Mononuclear cell (primary cell): Measurements from ENCODE around the gene SLC35F5. TPM values are rescaled to one million over a fixed set of nuclear protein-coding genes. Genes with fewer than 3 reads are reported as not detected.
A peak's percentile ranks its signal among the peaks of the same experiment; 100 is the strongest.
"Not testable (repeated sequence)": the region's sequence is repeated elsewhere in the genome, so short reads cannot be mapped to it uniquely, and the experiment has no call there.

Source experiments
- H3K27me3 ChIP-seq: 2 replicates; pipeline ENCODE4 v1.6.0; 2011; ENCODE audit warnings: low read length, control low read depth; ENCODE audit not compliant: insufficient read depth
- H3K4me1 ChIP-seq: 2 replicates; pipeline ENCODE4 v1.5.1; 2011; ENCODE audit warnings: mild to moderate bottlenecking, low read length, control low read depth; ENCODE audit not compliant: insufficient read depth
- H3K4me3 ChIP-seq: 2 replicates; pipeline ENCODE4 v1.5.1; 2011; ENCODE audit warnings: mild to moderate bottlenecking, low read length, moderate library complexity
- H3K9me3 ChIP-seq: 2 replicates; pipeline ENCODE4 v1.5.1; 2011; ENCODE audit warnings: low read depth, mild to moderate bottlenecking, control low read depth, low read length
- total RNA-seq: library from RNA; depleted of rRNA; stranded (reverse); fragments of >200 nt; gene quantifications from one replicate; pipeline ENCODE4 v1.2.3, GENCODE V29; 2012

The SLC35F5 gene, protein sequence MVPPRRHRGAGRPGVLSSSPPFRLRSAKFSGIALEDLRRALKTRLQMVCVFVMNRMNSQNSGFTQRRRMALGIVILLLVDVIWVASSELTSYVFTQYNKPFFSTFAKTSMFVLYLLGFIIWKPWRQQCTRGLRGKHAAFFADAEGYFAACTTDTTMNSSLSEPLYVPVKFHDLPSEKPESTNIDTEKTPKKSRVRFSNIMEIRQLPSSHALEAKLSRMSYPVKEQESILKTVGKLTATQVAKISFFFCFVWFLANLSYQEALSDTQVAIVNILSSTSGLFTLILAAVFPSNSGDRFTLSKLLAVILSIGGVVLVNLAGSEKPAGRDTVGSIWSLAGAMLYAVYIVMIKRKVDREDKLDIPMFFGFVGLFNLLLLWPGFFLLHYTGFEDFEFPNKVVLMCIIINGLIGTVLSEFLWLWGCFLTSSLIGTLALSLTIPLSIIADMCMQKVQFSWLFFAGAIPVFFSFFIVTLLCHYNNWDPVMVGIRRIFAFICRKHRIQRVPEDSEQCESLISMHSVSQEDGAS
- 37.8 TPM for total RNA-seq

DNA sequence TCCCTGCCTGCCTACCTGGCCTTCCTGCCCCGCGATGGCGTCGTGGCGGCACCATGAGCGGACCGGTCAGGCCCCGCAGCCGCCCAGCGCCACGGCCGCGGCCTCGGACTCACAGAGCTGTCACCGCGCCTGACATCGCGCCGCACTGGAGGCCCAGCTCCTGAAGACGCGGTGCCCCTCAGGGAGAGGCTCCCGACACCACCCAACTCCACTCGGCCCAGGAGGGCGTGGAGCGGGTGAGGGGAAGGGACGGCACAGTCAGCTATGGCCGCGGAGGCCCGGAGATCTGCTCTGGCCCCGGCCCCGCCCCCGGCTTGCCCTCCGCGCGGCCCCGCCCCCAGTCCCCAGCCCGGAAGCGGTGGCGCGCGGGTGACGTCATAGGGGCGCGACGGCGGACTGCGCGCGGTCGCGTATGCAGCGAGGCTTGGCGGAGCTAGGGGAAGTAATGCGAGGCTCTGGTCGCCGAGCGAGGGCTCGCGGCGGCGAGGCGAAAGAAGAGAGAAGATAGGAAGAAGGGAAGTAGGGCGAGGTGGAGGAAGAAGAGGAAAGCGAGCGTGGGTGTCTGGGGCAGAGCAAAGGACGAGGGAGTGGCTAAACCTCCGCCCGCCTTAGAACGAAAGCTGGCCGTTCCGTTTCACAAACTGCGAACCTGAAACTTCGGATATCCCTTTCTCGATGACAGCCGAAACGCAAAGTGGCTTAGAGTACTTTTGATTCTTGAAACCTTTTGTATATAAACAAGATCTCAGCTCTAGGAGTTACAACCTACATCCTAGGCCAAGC is at the start of gene SLC35F5:
Gene SLC35F5, minus strand, starts transcription at position 288 of the 783 bp plus-strand sequence. Its CDS starts 233 bp downstream, at position 55.
- Histone ChIP-seq H3K9me3 (no peaks in the 10 kb centered on the region), H3K27me3 (no peaks in the 10 kb centered on the region), H3K4me3 (peak within 1 kb of the TSS; percentile 88), H3K4me1 (peaks cover 17% of the 10 kb centered on the region)

DNA sequence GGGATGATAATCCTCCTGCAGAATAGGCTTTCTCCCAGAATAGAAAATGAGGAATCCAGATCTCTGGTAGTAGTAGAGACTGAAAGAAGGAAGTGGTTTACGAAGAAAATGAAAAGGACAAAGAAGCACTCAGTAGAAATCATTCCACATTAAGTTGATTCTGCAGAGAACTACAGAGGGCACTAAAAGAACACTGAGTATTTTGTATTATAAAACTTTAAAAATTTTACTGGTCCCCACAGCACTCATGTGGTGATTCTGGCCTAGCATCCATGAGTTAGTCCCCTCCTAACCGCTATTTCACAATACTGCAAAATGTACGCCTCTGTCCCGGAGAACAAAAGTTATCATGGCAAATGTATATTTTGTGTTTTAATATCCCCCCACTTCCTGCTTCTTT is 42.9 kb upstream of the SLC35F5 start:
- Histone ChIP-seq H3K4me3 (no peak overlapping the region), H3K4me1 (peaks cover 8% of the 10 kb centered on the region), H3K27me3 (no peaks in the 10 kb centered on the region), H3K9me3 (no peaks in the 10 kb centered on the region)

DNA sequence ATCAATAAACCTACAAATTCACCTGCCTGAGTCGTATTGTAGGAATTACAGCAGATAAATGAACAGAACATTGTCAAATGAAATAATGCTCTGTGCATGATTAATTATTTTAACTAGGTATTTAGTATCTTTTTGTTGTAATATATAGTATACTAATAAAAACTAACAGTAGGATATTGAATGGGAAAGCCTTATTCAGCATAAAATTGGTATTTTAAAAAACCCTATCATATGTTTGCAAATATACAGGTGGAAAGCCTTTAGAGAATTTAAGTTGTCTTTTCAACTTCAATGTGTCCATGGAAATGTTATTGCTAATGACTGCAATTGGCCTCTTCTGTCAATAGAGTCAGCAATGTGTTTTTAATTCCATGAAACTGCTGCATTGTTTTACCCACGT is 40.8 kb upstream of the SLC35F5 start:
- peaks cover 8% of the 10 kb centered on the region for H3K4me1 ChIP-seq
- H3K27me3 ChIP-seq, result no peaks in the 10 kb centered on the region
- H3K9me3 ChIP-seq, result no peaks in the 10 kb centered on the region
- no peak overlapping the region for H3K4me3 ChIP-seq

DNA sequence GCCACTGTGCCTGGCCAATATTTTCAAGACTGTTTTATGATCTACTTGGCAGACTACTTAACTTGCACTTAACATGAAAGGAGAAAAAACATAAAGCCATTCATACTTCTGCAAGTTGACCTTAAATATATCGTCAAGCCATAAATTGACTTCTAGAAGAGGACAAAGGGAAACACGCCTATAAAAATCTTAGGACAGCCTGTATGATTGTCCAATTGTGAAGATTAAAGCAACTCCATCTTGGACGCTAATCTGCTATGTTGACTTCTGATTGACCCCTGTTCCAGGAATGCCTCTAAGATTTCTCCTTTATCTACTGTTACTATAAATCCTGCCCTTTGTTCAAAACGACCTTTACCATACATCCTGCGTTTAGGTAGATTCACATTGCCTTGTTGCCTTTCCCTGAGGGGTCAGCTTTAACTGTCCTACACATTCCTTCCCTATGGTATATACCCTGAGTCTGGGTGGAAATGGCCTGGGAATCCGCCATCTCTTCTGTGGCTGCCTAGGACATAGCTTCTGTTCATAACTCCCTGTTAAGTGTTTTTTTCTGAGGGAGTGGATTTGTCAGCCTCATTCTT is 40.2 kb upstream of the SLC35F5 start:
- H3K4me3 ChIP-seq, result no peak overlapping the region
- H3K27me3 ChIP-seq, result no peaks in the 10 kb centered on the region
- H3K4me1 ChIP-seq, result peaks cover 8% of the 10 kb centered on the region
- no peaks in the 10 kb centered on the region for H3K9me3 ChIP-seq

DNA sequence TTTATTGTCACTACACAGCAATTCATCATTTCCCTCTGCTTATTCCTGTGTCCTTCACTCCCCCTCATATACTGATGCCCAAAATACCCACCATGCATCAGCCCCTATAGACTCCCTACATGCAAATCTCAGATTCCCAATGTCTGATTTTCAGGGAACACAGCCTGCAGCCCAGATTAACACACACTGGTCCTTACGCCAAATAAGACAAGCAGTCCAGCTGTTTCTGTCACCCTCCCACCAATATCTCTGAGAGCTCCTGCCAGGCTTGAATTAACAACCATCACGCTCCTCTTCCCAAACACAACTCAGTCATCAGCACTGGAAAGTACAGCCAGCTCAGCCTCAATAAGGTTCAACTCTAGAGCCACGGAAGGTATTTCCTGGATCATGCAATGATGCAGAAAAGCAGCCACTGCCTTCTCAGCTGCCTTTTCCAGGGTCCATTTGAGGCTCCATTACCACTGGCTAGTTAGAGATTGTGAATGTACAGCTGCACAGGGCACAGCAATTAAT is 39.0 kb upstream of the SLC35F5 start:
- H3K4me1 ChIP-seq, result peaks cover 8% of the 10 kb centered on the region

DNA sequence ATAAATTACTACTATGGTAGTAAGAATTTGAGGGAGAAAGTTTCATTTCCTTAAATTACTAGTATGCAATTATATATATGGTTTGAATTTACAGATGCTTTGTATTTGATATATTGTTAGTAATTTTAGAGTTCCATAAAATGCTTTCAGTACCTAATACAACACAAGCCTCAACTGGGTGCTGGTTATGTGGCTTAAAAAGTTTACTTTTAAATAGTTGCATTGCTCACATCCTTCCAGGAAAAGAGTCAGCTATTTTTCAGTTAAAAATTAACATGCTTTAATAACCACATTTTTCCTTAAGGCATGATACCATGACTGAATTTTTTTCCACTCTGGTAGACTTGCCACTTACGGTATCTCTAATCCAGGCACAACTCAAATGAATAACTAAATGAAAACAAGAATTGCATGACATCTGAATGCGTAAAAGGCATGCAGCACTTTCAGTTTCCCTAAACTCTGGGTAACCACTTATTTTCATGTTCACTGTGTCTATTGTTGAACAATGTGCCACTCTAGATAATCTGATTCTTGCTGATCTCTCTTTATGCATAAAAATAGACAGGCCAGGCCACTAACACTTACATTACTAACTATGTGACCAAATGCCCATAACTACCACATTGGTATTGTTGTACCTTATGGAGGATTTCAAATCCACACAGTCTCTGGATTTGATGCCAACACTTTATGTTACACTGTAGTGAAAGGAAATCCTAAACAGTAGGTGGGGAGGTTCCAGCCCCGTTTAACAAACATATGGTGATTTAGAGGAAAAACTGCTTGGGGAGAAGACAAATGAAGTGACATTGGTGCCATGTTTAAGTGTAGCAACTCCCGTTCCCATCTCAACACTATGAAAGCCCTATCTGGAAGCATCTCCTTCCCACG is 35.5 kb upstream of the SLC35F5 start:
- Histone ChIP-seq H3K4me3 (no peak overlapping the region), H3K27me3 (no peaks in the 10 kb centered on the region), H3K9me3 (no peaks in the 10 kb centered on the region), H3K4me1 (no peaks in the 10 kb centered on the region)

More for the DNA sequence above, 39.0 kb upstream of the SLC35F5 start:
- Histone ChIP-seq H3K27me3 (no peaks in the 10 kb centered on the region), H3K4me3 (no peak overlapping the region), H3K9me3 (no peaks in the 10 kb centered on the region)

DNA sequence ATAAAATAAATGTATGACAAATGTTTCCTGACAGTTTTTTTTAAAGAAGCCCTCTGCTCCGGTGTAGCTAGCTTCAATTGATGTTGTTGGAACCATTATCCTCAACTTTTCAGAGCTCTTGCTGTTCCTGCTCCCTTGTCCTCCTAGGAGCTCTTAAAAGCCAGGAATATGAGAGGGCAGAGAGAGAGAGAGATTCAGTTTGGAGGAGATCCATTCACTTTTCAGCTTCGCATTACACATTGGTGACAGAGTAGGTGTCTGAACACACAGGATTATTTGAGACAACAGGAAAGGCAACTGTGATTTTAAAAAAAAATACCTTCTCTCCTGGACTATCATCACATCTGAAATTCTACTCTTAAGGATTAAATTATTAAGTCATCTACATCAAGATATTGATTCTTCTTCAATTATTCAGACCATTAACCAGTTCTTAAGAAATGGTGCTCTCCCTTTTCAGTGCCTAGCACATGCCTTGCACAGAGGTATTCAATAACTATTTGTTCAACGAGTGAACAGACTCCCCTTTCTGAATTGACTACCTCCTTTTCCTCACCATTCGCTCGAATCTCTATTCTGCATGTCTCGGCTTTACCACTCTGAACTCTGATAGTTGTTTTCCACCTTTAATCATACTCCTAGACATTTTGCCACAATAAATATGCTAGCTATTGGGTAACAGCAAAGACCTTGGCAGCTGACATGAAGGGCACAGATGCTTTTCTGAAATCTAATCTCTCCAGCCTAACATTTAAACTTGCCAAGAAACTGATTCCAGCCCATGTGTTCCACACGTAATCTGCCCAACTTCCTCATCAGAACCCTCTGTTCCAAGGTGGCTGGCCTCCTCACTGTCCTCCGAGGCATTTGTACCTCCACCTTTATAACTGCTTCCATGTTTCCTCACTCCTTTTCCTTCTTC is 28.6 kb upstream of the SLC35F5 start:
- no peaks in the 10 kb centered on the region for H3K4me1 ChIP-seq
- no peak overlapping the region for H3K4me3 ChIP-seq
- H3K9me3 ChIP-seq, result no peaks in the 10 kb centered on the region
- no peaks in the 10 kb centered on the region for H3K27me3 ChIP-seq

DNA sequence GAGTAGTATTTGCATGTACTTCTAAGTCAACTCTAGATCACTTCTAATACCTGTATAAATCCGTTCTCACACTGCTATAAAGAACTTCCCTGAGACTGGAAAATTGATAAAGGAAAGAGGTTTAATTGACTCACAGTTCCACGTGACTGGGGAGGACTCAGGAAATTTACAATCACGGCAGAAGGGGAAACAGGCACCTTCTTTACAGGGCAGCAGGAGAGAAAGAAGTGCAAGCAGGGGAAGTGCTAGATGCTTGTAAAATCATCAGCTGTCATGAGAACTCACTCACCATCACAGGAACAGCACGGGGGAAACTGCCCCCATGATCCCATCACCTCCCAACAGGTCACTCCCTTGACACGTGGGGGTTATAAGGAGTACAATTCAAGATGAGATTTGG is 24.0 kb upstream of the SLC35F5 start:
- Histone ChIP-seq H3K4me1 (no peaks in the 10 kb centered on the region), H3K27me3 (no peaks in the 10 kb centered on the region), H3K9me3 (no peaks in the 10 kb centered on the region), H3K4me3 (no peak overlapping the region)

DNA sequence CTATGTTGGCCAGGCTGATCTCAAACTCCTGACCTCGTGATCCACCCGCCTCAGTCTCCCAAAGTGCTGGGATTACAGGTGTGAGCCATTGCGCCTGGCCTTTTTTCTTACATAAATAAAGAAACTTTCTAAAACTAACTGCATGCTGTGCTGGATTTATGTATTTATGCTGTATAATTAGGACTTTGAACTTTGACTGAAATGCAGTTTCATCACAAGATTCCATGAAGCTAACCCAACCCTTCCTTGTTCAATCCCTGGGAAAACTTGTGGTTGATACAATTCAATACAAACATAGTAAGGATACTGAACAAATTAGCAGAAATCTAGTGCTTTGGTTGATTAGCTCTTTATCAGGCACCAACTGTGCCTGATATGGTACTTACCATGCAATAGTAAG is 20.9 kb upstream of the SLC35F5 start:
- no peak overlapping the region for H3K4me3 ChIP-seq
- no peaks in the 10 kb centered on the region for H3K4me1 ChIP-seq
- no peaks in the 10 kb centered on the region for H3K9me3 ChIP-seq
- no peaks in the 10 kb centered on the region for H3K27me3 ChIP-seq

DNA sequence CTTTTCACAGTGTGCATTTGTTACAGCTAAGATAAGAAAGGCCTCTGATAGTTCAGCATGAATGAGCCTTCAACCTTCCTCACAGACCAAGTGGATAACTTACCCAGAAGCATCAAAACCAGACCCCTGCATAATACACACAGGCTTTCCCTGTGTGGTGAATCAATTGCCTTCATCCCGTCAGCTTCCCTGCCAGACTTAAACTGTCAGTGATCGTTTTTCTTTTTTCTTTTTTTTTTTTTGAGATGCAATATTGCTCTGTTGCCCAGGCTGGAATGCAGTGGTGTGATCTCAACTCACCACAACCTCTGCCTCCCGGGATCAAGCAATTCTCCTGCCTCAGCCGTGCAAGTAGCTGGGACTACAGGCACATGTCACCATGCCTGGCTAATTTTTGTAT is 20.5 kb upstream of the SLC35F5 start:
- Histone ChIP-seq H3K4me1 (no peaks in the 10 kb centered on the region), H3K9me3 (no peaks in the 10 kb centered on the region), H3K27me3 (no peaks in the 10 kb centered on the region), H3K4me3 (no peak overlapping the region)

DNA sequence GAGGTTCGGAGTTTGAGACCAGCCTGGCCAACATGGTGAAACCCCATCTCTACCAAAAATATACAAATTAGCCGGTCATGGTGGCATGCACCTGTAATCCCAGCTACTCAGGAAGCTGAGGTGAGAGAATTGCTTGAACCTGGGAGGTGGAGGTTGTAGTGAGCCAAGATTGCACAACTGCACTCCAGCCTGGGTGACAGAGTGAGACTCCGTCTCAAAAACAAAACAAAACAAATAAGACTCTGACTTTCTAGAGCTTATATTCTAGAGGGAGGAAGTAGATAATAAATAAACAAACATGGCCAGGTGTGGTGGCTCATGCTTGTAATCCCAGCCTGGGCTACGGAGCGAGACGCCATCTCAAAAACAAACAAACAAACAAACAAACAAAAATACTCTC is 18.2 kb upstream of the SLC35F5 start:
- not testable (repeated sequence) for H3K9me3 ChIP-seq, H3K4me1 ChIP-seq, H3K4me3 ChIP-seq, H3K27me3 ChIP-seq

DNA sequence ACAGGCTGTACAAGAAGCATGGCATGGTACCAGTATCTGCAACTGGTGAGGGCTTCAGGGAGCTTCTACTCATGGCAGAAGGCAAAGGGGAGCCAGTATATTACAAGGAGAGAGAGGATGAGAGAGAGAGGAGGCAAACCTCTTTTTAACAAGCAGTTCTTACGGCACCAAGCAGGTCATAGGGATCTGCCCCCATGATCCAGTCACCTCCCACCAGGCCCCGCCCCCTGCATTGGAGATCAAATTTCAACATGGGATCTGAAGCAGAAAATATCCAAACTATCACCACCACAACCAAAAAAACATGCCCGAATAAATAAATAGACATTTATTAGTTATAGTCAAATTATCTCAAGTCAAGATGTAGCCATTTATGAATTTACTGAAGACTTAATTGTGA is 14.5 kb upstream of the SLC35F5 start:
- Histone ChIP-seq H3K4me3 (no peak overlapping the region), H3K4me1 (no peaks in the 10 kb centered on the region), H3K9me3 (no peaks in the 10 kb centered on the region), H3K27me3 (no peaks in the 10 kb centered on the region)

DNA sequence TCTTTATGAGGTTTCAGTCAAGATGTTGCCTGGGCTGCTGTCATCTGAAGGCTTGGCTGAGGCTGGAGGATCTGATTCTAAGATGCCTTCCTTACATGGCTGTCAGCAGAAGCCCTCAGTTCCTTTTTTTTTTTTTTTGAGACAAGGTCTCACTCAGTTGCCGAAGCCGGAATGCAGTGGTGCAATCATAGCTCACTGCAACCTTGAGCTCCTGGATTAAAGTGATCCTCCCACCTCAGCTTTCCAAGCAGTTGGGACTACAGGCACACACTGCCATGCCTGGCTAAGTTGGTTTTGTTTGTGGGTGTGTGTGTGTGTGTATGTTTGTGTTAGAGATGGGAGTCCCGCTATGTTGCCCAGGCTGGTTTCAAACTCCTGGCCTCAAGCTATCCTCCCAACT is 13.1 kb upstream of the SLC35F5 start:
- Histone ChIP-seq H3K9me3 (no peaks in the 10 kb centered on the region), H3K4me3 (no peak overlapping the region), H3K27me3 (no peaks in the 10 kb centered on the region), H3K4me1 (no peaks in the 10 kb centered on the region)
